Activated CD4-positive, alpha-beta memory T cell treated with anti-CD3 and anti-CD28 coated beads, Interleukin-2, amount 10 ng/mL, durations not matched to agents 7 days and 5 days (primary cell): ENCODE results near the gene PLXNA2. TPM values are rescaled to one million over a fixed set of nuclear protein-coding genes. Genes with fewer than 3 reads are reported as not detected.

Experiments used
- CTCF ChIA-PET: fragments of 350-600 bp; sonication (Branson Sonifier 250); formaldehyde crosslinking; loops from one replicate; lab custom pipeline; 2021; ENCODE audit warnings: antibody characterized with exemption, inconsistent platforms; lab: Charles Lee
- POLR2A ChIA-PET: fragments of 350-600 bp; sonication (Branson Sonifier 250); formaldehyde crosslinking; loops from one replicate; lab custom pipeline; 2021; ENCODE audit warnings: antibody characterized with exemption; lab: Charles Lee
- DNase-seq: peaks from one replicate; pipeline ENCODE4 v3.0.0-alpha.2; 2020
- H3K27ac Mint-ChIP-seq: one replicate; pipeline ENCODE4 v1.8.0; 2021; ENCODE audit warnings: mild to moderate bottlenecking, mixed read lengths
- H3K27me3 Mint-ChIP-seq: one replicate; pipeline ENCODE4 v1.8.0; 2021; ENCODE audit warnings: mixed read lengths
- H3K36me3 Mint-ChIP-seq: one replicate; pipeline ENCODE4 v1.8.0; 2021; ENCODE audit warnings: low read depth, mixed read lengths
- H3K4me1 Mint-ChIP-seq: one replicate; pipeline ENCODE4 v1.8.0; 2021; ENCODE audit warnings: mixed read lengths
- H3K4me3 Mint-ChIP-seq: one replicate; pipeline ENCODE4 v1.8.0; 2021; ENCODE audit warnings: mild to moderate bottlenecking, mixed read lengths
- H3K9me3 Mint-ChIP-seq: one replicate; pipeline ENCODE4 v1.8.0; 2021; ENCODE audit warnings: mixed read lengths
- total RNA-seq, 2 experiments: library from RNA; stranded (reverse); gene quantifications; one replicate each; pipeline ENCODE4 v1.2.3, GENCODE V29; 2021

Gene PLXNA2
- total RNA-seq, 2 experiments from 2014 or later, result 0.43 to 0.65 TPM

GRCh38 chr1:208122612-208123358 lies 121.4 kb downstream of the PLXNA2 start:
- Mint-ChIP-seq H3K9me3 (no peaks in the 10 kb centered on the region), H3K27ac (no peak overlapping the region), H3K27me3 (peaks cover 2% of the 10 kb centered on the region), H3K4me1 (no peaks in the 10 kb centered on the region), H3K36me3 (no peaks in the 10 kb centered on the region), H3K4me3 (no peak overlapping the region)
- POLR2A ChIA-PET, result no interaction called here
- no peak for DNase-seq
- CTCF ChIA-PET, result interaction anchor here (1.1 to 1.6 kb wide), 2 partner anchors 9 to 13 kb away, joined by 5 to 6 read pairs; no protein-coding TSS in a partner anchor

GRCh38 chr1:208121813-208122364 lies 122.3 kb downstream of the PLXNA2 start:
- H3K4me3 Mint-ChIP-seq, result no peak overlapping the region
- H3K9me3 Mint-ChIP-seq, result no peaks in the 10 kb centered on the region
- POLR2A ChIA-PET, result no interaction called here
- no peak for DNase-seq
- no peaks in the 10 kb centered on the region for H3K36me3 Mint-ChIP-seq
- H3K4me1 Mint-ChIP-seq, result no peaks in the 10 kb centered on the region
- no peak overlapping the region for H3K27ac Mint-ChIP-seq
- peaks cover 4% of the 10 kb centered on the region for H3K27me3 Mint-ChIP-seq
- CTCF ChIA-PET, result no interaction called here

GRCh38 chr1:208120431-208120790 lies 123.8 kb downstream of the PLXNA2 start:
- POLR2A ChIA-PET, result no interaction called here
- H3K9me3 Mint-ChIP-seq, result no peaks in the 10 kb centered on the region
- no peak overlapping the region for H3K27ac Mint-ChIP-seq
- no peak overlapping the region for H3K4me3 Mint-ChIP-seq
- no peaks in the 10 kb centered on the region for H3K36me3 Mint-ChIP-seq
- CTCF ChIA-PET, result no interaction called here
- no peaks in the 10 kb centered on the region for H3K4me1 Mint-ChIP-seq
- DNase-seq, result no peak
- H3K27me3 Mint-ChIP-seq, result peaks cover 9% of the 10 kb centered on the region

GRCh38 chr1:208118841-208119606 lies 125.2 kb downstream of the PLXNA2 start:
- Mint-ChIP-seq H3K9me3 (no peaks in the 10 kb centered on the region), H3K4me1 (no peaks in the 10 kb centered on the region), H3K27ac (no peak overlapping the region), H3K36me3 (no peaks in the 10 kb centered on the region), H3K4me3 (no peak overlapping the region), H3K27me3 (peaks cover 9% of the 10 kb centered on the region)
- no peak for DNase-seq
- CTCF ChIA-PET, result interaction anchor here (0.9 kb wide), 1 partner anchor 23 kb away, joined by 4 read pairs; no protein-coding TSS in a partner anchor
- POLR2A ChIA-PET, result no interaction called here

GRCh38 chr1:208118306-208118705 lies 125.9 kb downstream of the PLXNA2 start:
- H3K4me1 Mint-ChIP-seq, result no peaks in the 10 kb centered on the region
- H3K36me3 Mint-ChIP-seq, result no peaks in the 10 kb centered on the region
- no peak overlapping the region for H3K4me3 Mint-ChIP-seq
- peaks cover 11% of the 10 kb centered on the region for H3K27me3 Mint-ChIP-seq
- CTCF ChIA-PET, result no interaction called here
- POLR2A ChIA-PET, result no interaction called here
- no peaks in the 10 kb centered on the region for H3K9me3 Mint-ChIP-seq
- DNase-seq, result no peak
- H3K27ac Mint-ChIP-seq, result no peak overlapping the region

GRCh38 chr1:208117826-208118225 lies 126.4 kb downstream of the PLXNA2 start:
- Mint-ChIP-seq H3K27ac (no peak overlapping the region), H3K4me3 (no peak overlapping the region), H3K27me3 (peaks cover 11% of the 10 kb centered on the region), H3K4me1 (no peaks in the 10 kb centered on the region), H3K36me3 (no peaks in the 10 kb centered on the region), H3K9me3 (no peaks in the 10 kb centered on the region)
- ChIA-PET CTCF (no interaction called here), POLR2A (no interaction called here)
- DNase-seq, result no peak

GRCh38 chr1:208117409-208117808 lies 126.8 kb downstream of the PLXNA2 start:
- H3K4me1 Mint-ChIP-seq, result no peaks in the 10 kb centered on the region
- CTCF ChIA-PET, result no interaction called here
- no peak for DNase-seq
- no peak overlapping the region for H3K27ac Mint-ChIP-seq
- POLR2A ChIA-PET, result no interaction called here
- no peaks in the 10 kb centered on the region for H3K9me3 Mint-ChIP-seq
- H3K4me3 Mint-ChIP-seq, result no peak overlapping the region
- H3K27me3 Mint-ChIP-seq, result peaks cover 11% of the 10 kb centered on the region
- no peaks in the 10 kb centered on the region for H3K36me3 Mint-ChIP-seq

GRCh38 chr1:208115924-208116640 lies 128.1 kb downstream of the PLXNA2 start:
- H3K9me3 Mint-ChIP-seq, result no peaks in the 10 kb centered on the region
- no peaks in the 10 kb centered on the region for H3K36me3 Mint-ChIP-seq
- POLR2A ChIA-PET, result no interaction called here
- no peak for DNase-seq
- H3K27me3 Mint-ChIP-seq, result peaks cover 11% of the 10 kb centered on the region
- H3K4me3 Mint-ChIP-seq, result no peak overlapping the region
- CTCF ChIA-PET, result interaction anchor here (0.8 kb wide), 1 partner anchor 120 kb away, joined by 3 read pairs; no protein-coding TSS in a partner anchor
- H3K4me1 Mint-ChIP-seq, result no peaks in the 10 kb centered on the region
- no peak overlapping the region for H3K27ac Mint-ChIP-seq

GRCh38 chr1:208113011-208113410 lies 131.2 kb downstream of the PLXNA2 start:
- no peaks in the 10 kb centered on the region for H3K4me1 Mint-ChIP-seq
- no peak overlapping the region for H3K27ac Mint-ChIP-seq
- H3K27me3 Mint-ChIP-seq, result peaks cover 10% of the 10 kb centered on the region
- no peak overlapping the region for H3K4me3 Mint-ChIP-seq
- no peaks in the 10 kb centered on the region for H3K36me3 Mint-ChIP-seq
- ChIA-PET POLR2A (no interaction called here), CTCF (no interaction called here)
- H3K9me3 Mint-ChIP-seq, result no peaks in the 10 kb centered on the region
- DNase-seq, result no peak

- Mint-ChIP-seq H3K27me3 (peaks cover 9% of the 10 kb centered on the region), H3K9me3 (no peaks in the 10 kb centered on the region), H3K4me3 (no peak overlapping the region), H3K36me3 (no peaks in the 10 kb centered on the region), H3K4me1 (no peaks in the 10 kb centered on the region), H3K27ac (no peak overlapping the region)
- ChIA-PET CTCF (no interaction called here), POLR2A (no interaction called here)
- DNase-seq, result no peak
Measured at GRCh38 chr1:208112401-208112800, 131.8 kb downstream of the PLXNA2 start.

- CTCF ChIA-PET, result interaction anchor here (0.7 kb wide), 1 partner anchor 90 kb away, joined by 3 read pairs; no protein-coding TSS in a partner anchor
Measured at GRCh38 chr1:208111646-208112190, 132.5 kb downstream of the PLXNA2 start.

GRCh38 chr1:208110296-208110695 lies 133.9 kb downstream of the PLXNA2 start:
- no peak overlapping the region for H3K4me3 Mint-ChIP-seq
- no peak overlapping the region for H3K27ac Mint-ChIP-seq
- H3K9me3 Mint-ChIP-seq, result no peaks in the 10 kb centered on the region
- peaks cover 2% of the 10 kb centered on the region for H3K27me3 Mint-ChIP-seq
- POLR2A ChIA-PET, result no interaction called here
- H3K36me3 Mint-ChIP-seq, result no peaks in the 10 kb centered on the region
- no peak for DNase-seq
- CTCF ChIA-PET, result interaction anchor here (0.5 to 1.4 kb wide), 2 partner anchors 35 to 88 kb away, joined by 3 to 5 read pairs; no protein-coding TSS in a partner anchor
- no peaks in the 10 kb centered on the region for H3K4me1 Mint-ChIP-seq

More at GRCh38 chr1:208111646-208112190, 132.5 kb downstream of the PLXNA2 start:
- Mint-ChIP-seq H3K27me3 (peaks cover 7% of the 10 kb centered on the region), H3K4me3 (no peak overlapping the region), H3K9me3 (no peaks in the 10 kb centered on the region), H3K27ac (no peak overlapping the region), H3K4me1 (no peaks in the 10 kb centered on the region), H3K36me3 (no peaks in the 10 kb centered on the region)
- no peak for DNase-seq
- POLR2A ChIA-PET, result no interaction called here
